SJCRH30 (cell line): Measurements from ENCODE around the gene EXOC3L1. TPM values are rescaled to one million over a fixed set of nuclear protein-coding genes. Genes with fewer than 3 reads are reported as not detected.

Source experiments
- DNase-seq, 2 experiments: peaks; one replicate each; pipeline ENCODE4 v3.0.0-alpha.2; 2015 to 2020
- H3K27ac ChIP-seq: fragments of 250-450 bp; sonication (Bioruptor Pico); 2 replicates; pipeline ENCODE4 v1.5.1; 2020; ENCODE audit warnings: mild to moderate bottlenecking, moderate library complexity
- H3K27me3 ChIP-seq: fragments of 250-450 bp; sonication (Bioruptor Pico); 2 replicates; pipeline ENCODE4 v1.5.1; 2020; ENCODE audit warnings: mild to moderate bottlenecking, moderate library complexity
- H3K36me3 ChIP-seq: fragments of 250-450 bp; sonication (Bioruptor Pico); 2 replicates; pipeline ENCODE4 v1.5.1; 2020; ENCODE audit warnings: mild to moderate bottlenecking, moderate library complexity
- H3K4me1 ChIP-seq: fragments of 250-450 bp; sonication (Bioruptor Pico); 2 replicates; pipeline ENCODE4 v1.5.1; 2020; ENCODE audit warnings: mild to moderate bottlenecking, moderate library complexity
- H3K4me3 ChIP-seq: fragments of 250-450 bp; sonication (Bioruptor Pico); 2 replicates; pipeline ENCODE4 v1.5.1; 2020; ENCODE audit warnings: mild to moderate bottlenecking, moderate library complexity
- H3K9me3 ChIP-seq: fragments of 250-450 bp; sonication (Bioruptor Pico); replicated peaks from 2 replicates; pipeline ENCODE4 v1.5.1; 2020; ENCODE audit warnings: mild to moderate bottlenecking, moderate library complexity
- total RNA-seq: library from RNA; depleted of rRNA; stranded (reverse); fragments of >200 nt; shearing (Covaris generic); gene quantifications from 2 replicates; pipeline ENCODE4 v1.2.3, GENCODE V29; 2014

The EXOC3L1 gene
- total RNA-seq, 1 experiment from 2014 or later = 2.0 TPM

GRCh38 chr16:67195676-67196075 lies 5.7 kb upstream of the EXOC3L1 start:
- H3K4me3 ChIP-seq = no peak overlapping the region
- peaks cover 11% of the 10 kb centered on the region for H3K4me1 ChIP-seq
- DNase-seq = no peak
- no peaks in the 10 kb centered on the region for H3K27me3 ChIP-seq
- no peaks in the 10 kb centered on the region for H3K9me3 ChIP-seq
- H3K27ac ChIP-seq = no peak overlapping the region
- peaks cover 60% of the 10 kb centered on the region for H3K36me3 ChIP-seq

- DNase-seq = no peak
- no peak overlapping the region for H3K27ac ChIP-seq
- H3K27me3 ChIP-seq = no peaks in the 10 kb centered on the region
- H3K9me3 ChIP-seq = no peaks in the 10 kb centered on the region
- H3K4me1 ChIP-seq = peaks cover 16% of the 10 kb centered on the region
- H3K4me3 ChIP-seq = no peak overlapping the region
- H3K36me3 ChIP-seq = peaks cover 54% of the 10 kb centered on the region
Measured at GRCh38 chr16:67194260-67194659, 4.3 kb upstream of the EXOC3L1 start.

- no peak overlapping the region for H3K27ac ChIP-seq
- DNase-seq = no peak
- peaks cover 48% of the 10 kb centered on the region for H3K36me3 ChIP-seq
- peaks cover 16% of the 10 kb centered on the region for H3K4me1 ChIP-seq
- H3K4me3 ChIP-seq = no peak overlapping the region
- no peaks in the 10 kb centered on the region for H3K9me3 ChIP-seq
- no peaks in the 10 kb centered on the region for H3K27me3 ChIP-seq
Measured at GRCh38 chr16:67193536-67193935, 3.6 kb upstream of the EXOC3L1 start.

GRCh38 chr16:67192781-67193361 lies 2.9 kb upstream of the EXOC3L1 start:
- peak overlapping the region; percentile 44 for H3K27ac ChIP-seq

GRCh38 chr16:67191995-67192681 lies 2.2 kb upstream of the EXOC3L1 start, which contains the start of gene E2F4:
Gene E2F4, plus strand, starts transcription at chr16:67192155. Its CDS starts 73 bp downstream, at chr16:67192228.
- DNase-seq = peak; percentile 93 to 96
- H3K9me3 ChIP-seq = no peaks in the 10 kb centered on the region
- H3K27me3 ChIP-seq = no peaks in the 10 kb centered on the region
- H3K4me3 ChIP-seq = peak within 1 kb of the TSS; percentile 92
- H3K27ac ChIP-seq = peak within 1 kb of the TSS; percentile 44
- H3K36me3 ChIP-seq = peaks cover 36% of the 10 kb centered on the region
- peaks cover 16% of the 10 kb centered on the region for H3K4me1 ChIP-seq

More at GRCh38 chr16:67192781-67193361, 2.9 kb upstream of the EXOC3L1 start:
- Histone ChIP-seq H3K4me3 (peak overlapping the region; percentile 92), H3K4me1 (peaks cover 16% of the 10 kb centered on the region), H3K9me3 (no peaks in the 10 kb centered on the region), H3K36me3 (peaks cover 43% of the 10 kb centered on the region), H3K27me3 (no peaks in the 10 kb centered on the region)
- no peak for DNase-seq

GRCh38 chr16:67191411-67191994 lies 1.6 kb upstream of the EXOC3L1 start:
- no peaks in the 10 kb centered on the region for H3K9me3 ChIP-seq
- peaks cover 16% of the 10 kb centered on the region for H3K4me1 ChIP-seq

GRCh38 chr16:67190448-67191399 lies 788 bp upstream of the EXOC3L1 start:
- Histone ChIP-seq H3K9me3 (no peaks in the 10 kb centered on the region), H3K4me1 (peaks cover 16% of the 10 kb centered on the region)
- peak; percentile 65 to 79 for DNase-seq

More at GRCh38 chr16:67191411-67191994, 1.6 kb upstream of the EXOC3L1 start:
- peak overlapping the region; percentile 92 for H3K4me3 ChIP-seq
- H3K36me3 ChIP-seq = peaks cover 29% of the 10 kb centered on the region
- DNase-seq = no peak
- no peaks in the 10 kb centered on the region for H3K27me3 ChIP-seq
- H3K27ac ChIP-seq = no peak overlapping the region

GRCh38 chr16:67188798-67189197 lies 1.1 kb downstream of the EXOC3L1 start:
- Histone ChIP-seq H3K4me3 (no peak overlapping the region), H3K36me3 (peaks cover 4% of the 10 kb centered on the region; the same call in 1 of the 2 replicates), H3K27ac (no peak overlapping the region), H3K9me3 (no peaks in the 10 kb centered on the region), H3K4me1 (peaks cover 16% of the 10 kb centered on the region), H3K27me3 (no peaks in the 10 kb centered on the region)
- DNase-seq = no peak

More at GRCh38 chr16:67190448-67191399, 788 bp upstream of the EXOC3L1 start:
- Histone ChIP-seq H3K27me3 (no peaks in the 10 kb centered on the region), H3K27ac (no peak overlapping the region), H3K36me3 (peaks cover 22% of the 10 kb centered on the region), H3K4me3 (no peak overlapping the region)

GRCh38 chr16:67188323-67188722 lies 1.6 kb downstream of the EXOC3L1 start:
- Histone ChIP-seq H3K27me3 (no peaks in the 10 kb centered on the region), H3K36me3 (0 out of 2 replicates have a peak, but pooled peaks cover 1% of the 10 kb centered on the region), H3K4me3 (no peak overlapping the region), H3K4me1 (peaks cover 16% of the 10 kb centered on the region), H3K27ac (no peak overlapping the region), H3K9me3 (no peaks in the 10 kb centered on the region)
- DNase-seq = no peak

GRCh38 chr16:67187175-67187890 lies 2.6 kb downstream of the EXOC3L1 start:
- Histone ChIP-seq H3K27me3 (no peaks in the 10 kb centered on the region), H3K4me3 (no peak overlapping the region), H3K27ac (no peak overlapping the region), H3K36me3 (no peaks in the 10 kb centered on the region), H3K9me3 (no peaks in the 10 kb centered on the region), H3K4me1 (peaks cover 21% of the 10 kb centered on the region)
- peak; percentile 56 to 59 for DNase-seq

GRCh38 chr16:67186550-67186950 lies 3.4 kb downstream of the EXOC3L1 start:
- Histone ChIP-seq H3K9me3 (no peaks in the 10 kb centered on the region), H3K27ac (no peak overlapping the region), H3K27me3 (no peaks in the 10 kb centered on the region), H3K36me3 (no peaks in the 10 kb centered on the region), H3K4me1 (peaks cover 19% of the 10 kb centered on the region), H3K4me3 (no peak overlapping the region)
- DNase-seq = no peak

GRCh38 chr16:67185651-67186134 lies 4.2 kb downstream of the EXOC3L1 start:
- peaks cover 11% of the 10 kb centered on the region for H3K4me1 ChIP-seq
- no peaks in the 10 kb centered on the region for H3K27me3 ChIP-seq
- no peaks in the 10 kb centered on the region for H3K9me3 ChIP-seq
- no peak overlapping the region for H3K4me3 ChIP-seq
- no peak overlapping the region for H3K27ac ChIP-seq
- no peak for DNase-seq
- no peaks in the 10 kb centered on the region for H3K36me3 ChIP-seq

GRCh38 chr16:67184995-67185650 lies 4.8 kb downstream of the EXOC3L1 start:
- DNase-seq = peak; percentile 95 to 97
- H3K27me3 ChIP-seq = no peaks in the 10 kb centered on the region
- H3K4me3 ChIP-seq = no peak overlapping the region
- H3K4me1 ChIP-seq = peaks cover 5% of the 10 kb centered on the region
- no peaks in the 10 kb centered on the region for H3K36me3 ChIP-seq
- no peak overlapping the region for H3K27ac ChIP-seq
- H3K9me3 ChIP-seq = no peaks in the 10 kb centered on the region
